Sigmoid colon (tissue), 7 donors: Measurements from ENCODE around the gene PRDM16. TPM values are rescaled to one million over a fixed set of nuclear protein-coding genes. Genes with fewer than 3 reads are reported as not detected.

ENCODE experiments used
- DNase-seq: peaks from one replicate; pipeline ENCODE4 v3.0.0-alpha.2; 2019
- H3K27ac ChIP-seq, 4 donors: fragments of 200-600 bp; sonication (generic); one replicate each; pipeline ENCODE4 v1.5.1; 2016 to 2019; ENCODE audit warnings: mild to moderate bottlenecking in 1 of 4
- H3K27me3 ChIP-seq, 3 donors: fragments of 200-600 bp; sonication (generic); one replicate each; pipeline ENCODE4 v1.5.1; 2019; ENCODE audit warnings: mild to moderate bottlenecking in 1 of 3
- H3K36me3 ChIP-seq, 4 donors: fragments of 200-600 bp; sonication (generic); one replicate each; pipeline ENCODE4 v1.5.1; 2016 to 2019
- H3K4me1 ChIP-seq, 4 donors: fragments of 200-600 bp; sonication (generic); one replicate each; pipeline ENCODE4 v1.5.1; 2017 to 2019
- H3K4me3 ChIP-seq, 4 donors: fragments of 200-600 bp; sonication (generic); one replicate each; pipeline ENCODE4 v1.5.1; 2017 to 2019; ENCODE audit warnings: mild to moderate bottlenecking in 2 of 4, moderate library complexity in 1 of 4
- H3K9me3 ChIP-seq, 4 donors: fragments of 200-600 bp in 3 of 4; sonication (generic) in 3 of 4; one replicate each; pipeline versions ENCODE4 v1.5.1 to v1.6.1; 2013 to 2019
- CTCF ChIP-seq, 4 experiments: fragments of 450-650 bp in 3 of 4; fragments of 200-600 bp in 1 of 4; IDR thresholded peaks; one replicate each; pipeline ENCODE4 v1.5.1; 2016 to 2019; ENCODE audit warnings: antibody characterized with exemption in 4 of 4, mild to moderate bottlenecking in 3 of 4, moderate library complexity in 2 of 4
- EP300 ChIP-seq, 4 donors: sonication (generic); formaldehyde crosslinking; IDR thresholded peaks; one replicate each; pipeline ENCODE4 v1.6.1; 2017; ENCODE audit warnings: antibody characterized with exemption in 4 of 4
- POLR2A ChIP-seq, 2 donors: fragments of 450-650 bp; IDR thresholded peaks; one replicate each; pipeline ENCODE4 v1.6.1; 2016; ENCODE audit warnings: antibody characterized with exemption in 2 of 2, mild to moderate bottlenecking in 2 of 2, moderate library complexity in 2 of 2
- POLR2AphosphoS5 ChIP-seq, 4 donors: sonication (generic); formaldehyde crosslinking; IDR thresholded peaks; one replicate each; pipeline ENCODE4 v1.6.1; 2017; ENCODE audit warnings: antibody characterized with exemption in 4 of 4
- WGBS, 2 donors: extraction: QIAGEN DNeasy Blood & Tissue Kit; methylation state at CpG; one replicate each; pipeline ENCODE4 v1.1.7; 2013; 5-methylcytosine and 5-hydroxymethylcytosine counted together
- intact Hi-C: fragments of 100-400 bp; cut with DNase I; formaldehyde crosslinking; loops from one replicate; pipeline ENCODE4 v1.15.1; 2023
- polyA plus RNA-seq, 3 donors: library from polyadenylated mRNA; stranded (reverse); fragments of 200-250 nt; gene quantifications; one replicate each; pipeline ENCODE4 v1.2.3, GENCODE V29; 2013
- total RNA-seq, 4 donors: library from RNA; depleted of rRNA; stranded (reverse); fragments of >200 nt; gene quantifications; one replicate each; pipeline ENCODE4 v1.1.0, GENCODE V29; 2016
- donor health status: healthy with polysubstance abuse.
- donor health status: Bipolar disorder and iron deficiency.
- donor health status: healthy.

The PRDM16 gene
- total and polyA plus RNA-seq, 7 donors = under 0.01 to 1.7 (median 0.49) TPM

- no peak for DNase-seq
- Histone ChIP-seq H3K27ac (no peak overlapping the region), H3K9me3 (no peaks in the 10 kb centered on the region), H3K27me3 (peaks cover 0 to 30% (median under 1%) of the 10 kb centered on the region in 3 donors), H3K36me3 (no peaks in the 10 kb centered on the region), H3K4me1 (no peaks in the 10 kb centered on the region), H3K4me3 (no peak overlapping the region)
- WGBS, 2 donors = 52 to 83% methylated on average over 13 of the region's 13 CpGs
- TF ChIP-seq EP300 (IDR thresholded peaks at IDR 0.05) (no peak), POLR2AphosphoS5 (IDR thresholded peaks at IDR 0.05) (no peak), CTCF (IDR thresholded peaks at IDR 0.05) (no peak), POLR2A (IDR thresholded peaks at IDR 0.05) (no peak)
- intact Hi-C loops = no loop called here
Measured at GRCh38 chr1:3096345-3096744, 27.3 kb downstream of the PRDM16 start.

- 90 to 93% methylated on average over 12 of the region's 12 CpGs for WGBS, 2 donors
Measured at GRCh38 chr1:3097231-3097630, 28.2 kb downstream of the PRDM16 start.

GRCh38 chr1:3097861-3098260 is 28.9 kb downstream of the PRDM16 start:
- WGBS, 2 donors = 77 to 78% methylated on average over 7 of the region's 7 CpGs
- intact Hi-C loops = no loop called here

More at GRCh38 chr1:3097231-3097630, 28.2 kb downstream of the PRDM16 start:
- H3K9me3 ChIP-seq = no peaks in the 10 kb centered on the region
- intact Hi-C loops = no loop called here
- H3K4me1 ChIP-seq = no peaks in the 10 kb centered on the region
- H3K27ac ChIP-seq = no peak overlapping the region
- no peaks in the 10 kb centered on the region for H3K36me3 ChIP-seq
- no peak overlapping the region for H3K4me3 ChIP-seq
- DNase-seq = no peak
- H3K27me3 ChIP-seq = peaks cover 0 to 30% (median 0%) of the 10 kb centered on the region in 3 donors
- TF ChIP-seq POLR2A (IDR thresholded peaks at IDR 0.05) = no peak
- TF ChIP-seq CTCF (IDR thresholded peaks at IDR 0.05) = no peak
- TF ChIP-seq EP300 (IDR thresholded peaks at IDR 0.05) = no peak
- no peak for TF ChIP-seq POLR2AphosphoS5 (IDR thresholded peaks at IDR 0.05)

GRCh38 chr1:3099861-3100260 is 30.9 kb downstream of the PRDM16 start:
- intact Hi-C loops = no loop called here
- 88 to 92% methylated on average over 9 of the region's 9 CpGs for WGBS, 2 donors
- Histone ChIP-seq H3K4me3 (no peak overlapping the region), H3K36me3 (no peaks in the 10 kb centered on the region), H3K27ac (no peak overlapping the region), H3K9me3 (no peaks in the 10 kb centered on the region), H3K4me1 (no peaks in the 10 kb centered on the region), H3K27me3 (peaks cover 0 to 21% (median 0%) of the 10 kb centered on the region in 3 donors)
- DNase-seq = no peak
- no peak for TF ChIP-seq POLR2AphosphoS5 (IDR thresholded peaks at IDR 0.05)
- no peak for TF ChIP-seq EP300 (IDR thresholded peaks at IDR 0.05)
- TF ChIP-seq CTCF (IDR thresholded peaks at IDR 0.05) = no peak
- TF ChIP-seq POLR2A (IDR thresholded peaks at IDR 0.05) = no peak

More at GRCh38 chr1:3097861-3098260, 28.9 kb downstream of the PRDM16 start:
- Histone ChIP-seq H3K27ac (no peak overlapping the region), H3K9me3 (no peaks in the 10 kb centered on the region), H3K36me3 (no peaks in the 10 kb centered on the region), H3K4me1 (no peaks in the 10 kb centered on the region), H3K27me3 (peaks cover 0 to 25% (median 0%) of the 10 kb centered on the region in 3 donors), H3K4me3 (no peak overlapping the region)
- TF ChIP-seq POLR2AphosphoS5 (IDR thresholded peaks at IDR 0.05) = no peak
- TF ChIP-seq EP300 (IDR thresholded peaks at IDR 0.05) = no peak
- TF ChIP-seq CTCF (IDR thresholded peaks at IDR 0.05) = no peak
- no peak for TF ChIP-seq POLR2A (IDR thresholded peaks at IDR 0.05)
- DNase-seq = no peak
